NCI-H1694 (cell line): ENCODE measurements around the gene JMJD6.
A peak's percentile ranks its signal among the peaks of the same experiment; 100 is the strongest.
"Not testable (repeated sequence)": the region's sequence is repeated elsewhere in the genome, so short reads cannot be mapped to it uniquely, and the experiment has no call there.

Experiments
- DNase-seq: peaks from one replicate; lab custom pipeline; 2025; lab: John Stamatoyannopoulos, UW

The JMJD6 gene

DNA sequence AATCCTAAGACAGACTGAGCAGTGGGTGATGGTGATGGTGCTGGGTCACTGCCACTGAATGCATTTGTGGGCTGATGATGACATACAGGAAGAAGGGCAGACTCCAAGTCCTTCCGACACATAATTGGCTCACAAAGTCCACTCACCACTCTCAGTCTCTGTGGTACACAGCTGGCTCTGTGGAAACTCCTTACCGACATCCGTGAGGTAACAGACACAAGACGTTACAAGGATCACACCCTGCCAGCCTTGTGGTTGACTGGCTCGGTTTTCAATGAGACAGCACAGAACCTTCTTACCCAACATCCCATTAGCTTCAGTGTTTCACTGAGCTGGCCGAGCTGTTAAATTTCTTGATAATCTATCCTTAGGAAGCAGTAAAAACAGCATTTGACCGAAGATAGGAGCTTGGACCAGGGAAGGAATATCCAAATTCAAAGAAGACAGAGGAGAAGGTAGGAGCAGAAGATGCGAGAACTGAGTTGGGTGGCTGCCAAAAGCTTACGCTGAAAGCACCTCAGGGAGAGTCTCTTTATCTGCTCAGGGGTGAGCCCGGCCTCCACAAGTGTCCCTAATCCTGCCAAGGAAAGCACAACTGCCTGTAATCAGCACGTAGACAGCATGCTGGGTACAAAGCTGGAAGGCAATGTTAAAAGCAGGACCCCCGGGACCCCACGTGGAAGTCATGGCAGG is 10.1 kb downstream of the JMJD6 start:
- no peak for DNase-seq

DNA sequence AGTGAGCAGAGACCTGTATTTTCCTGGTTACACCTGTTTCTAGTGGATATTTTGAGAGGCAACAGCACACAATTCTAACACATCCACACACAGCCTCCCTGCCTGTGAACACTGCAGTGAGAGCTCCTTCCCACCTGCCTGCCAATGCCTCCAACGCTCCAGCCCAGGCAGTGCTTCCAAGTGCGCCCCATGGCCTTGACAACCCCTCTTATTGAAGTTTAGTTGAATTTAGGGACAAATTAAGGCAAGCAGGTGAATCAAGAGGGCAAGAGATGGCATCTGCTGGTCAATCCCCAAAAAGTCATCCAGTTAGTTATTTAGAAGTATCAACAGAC is 10.9 kb downstream of the JMJD6 start:
- DNase-seq: no peak

DNA sequence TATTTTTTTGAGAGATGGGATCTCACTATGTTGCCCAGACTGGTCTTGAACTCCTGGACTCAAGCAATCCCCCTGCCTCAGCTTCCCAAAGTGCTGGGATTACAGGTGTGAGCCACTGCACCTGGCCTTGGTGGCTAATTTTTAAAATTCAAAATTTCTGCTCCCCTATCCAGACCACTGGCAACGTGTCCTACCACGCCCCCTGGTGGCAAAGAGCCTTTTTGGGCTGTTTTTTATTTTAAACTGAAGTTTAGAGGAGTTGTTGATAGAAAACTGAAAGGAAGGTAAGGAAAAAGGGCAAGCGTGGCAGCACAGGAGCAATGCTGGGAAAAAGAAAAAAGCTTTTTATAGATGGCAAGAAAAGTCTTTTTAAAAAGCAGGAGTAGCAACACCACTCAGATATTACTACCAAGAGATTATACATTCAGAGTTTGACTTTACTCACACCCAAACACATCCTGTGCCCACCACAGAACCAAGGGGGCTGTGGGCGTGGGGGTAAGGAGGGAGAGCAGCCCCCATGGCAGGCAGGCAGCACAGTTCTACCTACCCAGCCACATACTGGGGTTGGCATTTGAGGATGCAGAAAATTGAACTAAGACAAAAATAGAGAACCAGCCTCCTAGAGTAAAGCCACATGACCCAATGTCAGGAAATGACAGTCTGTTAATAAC is 11.4 kb downstream of the JMJD6 start:
- DNase-seq: peak; percentile 75

DNA sequence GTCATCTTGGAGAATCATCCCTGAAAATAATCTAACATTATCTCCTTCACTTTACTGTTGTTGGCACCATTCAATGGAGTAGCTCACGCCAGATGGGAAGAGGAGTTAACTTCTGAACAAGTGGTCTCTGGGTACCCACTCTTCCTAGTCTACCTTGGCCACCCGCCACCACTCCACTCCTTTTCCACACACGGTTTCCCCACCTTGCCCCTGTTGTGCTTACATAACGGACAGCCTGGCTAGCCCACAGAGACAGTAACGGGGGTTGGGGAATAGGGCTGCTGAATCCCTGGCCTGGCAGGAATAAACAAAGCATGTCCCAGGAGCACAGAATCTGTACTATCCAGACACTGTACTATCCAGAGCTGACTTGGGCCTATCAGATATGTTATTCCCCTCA is 12.1 kb downstream of the JMJD6 start:
- DNase-seq: no peak

DNA sequence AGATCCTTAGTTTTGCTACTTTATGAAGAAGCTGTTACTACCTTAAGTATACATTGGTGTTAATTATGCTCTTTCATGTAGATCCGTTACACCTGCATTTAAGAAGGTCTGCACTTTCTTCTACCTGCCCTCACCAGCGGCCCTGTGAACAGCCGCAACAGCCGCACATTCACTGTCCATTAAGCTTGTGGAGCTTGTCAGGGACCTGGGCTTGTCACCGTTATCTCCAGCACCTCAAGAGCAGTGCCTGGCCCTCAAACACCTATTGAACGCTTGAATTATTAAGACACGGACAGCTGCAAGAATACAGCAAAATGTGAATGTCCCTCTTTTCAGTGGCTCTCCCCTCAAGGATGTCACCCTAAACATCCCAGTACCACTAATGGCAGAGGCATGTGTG is 12.6 kb downstream of the JMJD6 start:
- DNase-seq: no peak

DNA sequence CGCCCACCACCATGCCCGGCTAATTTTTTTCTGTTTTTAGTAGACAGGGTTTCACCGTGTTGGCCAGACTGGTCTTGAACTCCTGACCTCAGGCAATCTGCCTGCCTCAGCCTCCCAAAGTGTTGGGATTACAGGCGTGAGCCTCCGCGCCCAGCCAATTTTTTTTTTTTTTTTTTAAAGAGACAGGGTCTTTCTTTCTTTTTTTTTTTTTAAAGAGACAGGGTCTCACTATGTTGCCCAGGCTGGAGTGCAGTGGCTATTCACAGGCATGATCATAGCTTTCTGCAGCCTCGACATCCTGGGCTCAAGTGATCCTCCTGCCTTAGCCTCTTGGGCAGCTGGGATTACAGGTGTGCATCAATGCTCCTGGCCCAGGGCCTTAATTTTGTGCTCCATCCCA is 14.1 kb downstream of the JMJD6 start:
- not testable (repeated sequence) for DNase-seq

DNA sequence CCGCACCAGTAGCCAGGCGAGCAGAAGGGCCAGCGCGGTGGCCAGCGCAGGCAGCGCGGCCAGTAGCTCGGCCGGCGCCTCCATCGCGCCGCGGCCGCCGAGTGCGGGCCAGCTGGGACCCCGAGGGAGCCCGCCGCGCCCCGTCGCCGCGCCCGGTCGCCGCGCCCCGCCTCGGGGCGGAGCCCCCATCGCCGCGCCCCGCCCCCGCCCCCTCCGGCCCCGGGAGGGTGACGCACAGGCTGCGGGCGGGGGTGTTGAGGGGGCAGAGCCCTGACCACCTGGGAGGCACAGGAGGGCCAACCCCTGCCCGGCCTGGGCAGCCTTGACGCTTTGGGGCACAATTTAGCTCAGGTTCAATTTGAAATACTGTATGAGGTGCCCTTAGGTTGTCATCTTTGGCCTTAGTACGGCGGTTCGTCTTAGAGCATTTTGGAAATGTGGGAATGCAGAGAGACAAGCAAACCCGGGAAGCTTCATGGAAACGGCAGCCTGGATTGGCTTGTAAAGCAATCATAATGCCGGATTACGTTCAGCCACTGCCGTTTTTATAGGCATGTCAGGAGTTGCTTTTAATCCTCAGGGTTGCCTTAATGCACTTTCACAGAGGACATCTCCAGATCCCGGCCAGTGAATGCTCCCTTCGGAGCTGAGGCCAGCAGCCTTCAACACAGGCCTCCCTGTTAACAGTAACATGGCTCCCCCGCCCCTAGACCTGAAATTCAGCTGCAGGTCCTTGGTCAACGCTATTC is 15.4 kb downstream of the JMJD6 start, which contains the start of gene MXRA7:
TSS of gene MXRA7 (minus strand) at position 103 of the 749 bp plus-strand sequence. CDS start at position 84, 19 bp downstream.
- no peak for DNase-seq

DNA sequence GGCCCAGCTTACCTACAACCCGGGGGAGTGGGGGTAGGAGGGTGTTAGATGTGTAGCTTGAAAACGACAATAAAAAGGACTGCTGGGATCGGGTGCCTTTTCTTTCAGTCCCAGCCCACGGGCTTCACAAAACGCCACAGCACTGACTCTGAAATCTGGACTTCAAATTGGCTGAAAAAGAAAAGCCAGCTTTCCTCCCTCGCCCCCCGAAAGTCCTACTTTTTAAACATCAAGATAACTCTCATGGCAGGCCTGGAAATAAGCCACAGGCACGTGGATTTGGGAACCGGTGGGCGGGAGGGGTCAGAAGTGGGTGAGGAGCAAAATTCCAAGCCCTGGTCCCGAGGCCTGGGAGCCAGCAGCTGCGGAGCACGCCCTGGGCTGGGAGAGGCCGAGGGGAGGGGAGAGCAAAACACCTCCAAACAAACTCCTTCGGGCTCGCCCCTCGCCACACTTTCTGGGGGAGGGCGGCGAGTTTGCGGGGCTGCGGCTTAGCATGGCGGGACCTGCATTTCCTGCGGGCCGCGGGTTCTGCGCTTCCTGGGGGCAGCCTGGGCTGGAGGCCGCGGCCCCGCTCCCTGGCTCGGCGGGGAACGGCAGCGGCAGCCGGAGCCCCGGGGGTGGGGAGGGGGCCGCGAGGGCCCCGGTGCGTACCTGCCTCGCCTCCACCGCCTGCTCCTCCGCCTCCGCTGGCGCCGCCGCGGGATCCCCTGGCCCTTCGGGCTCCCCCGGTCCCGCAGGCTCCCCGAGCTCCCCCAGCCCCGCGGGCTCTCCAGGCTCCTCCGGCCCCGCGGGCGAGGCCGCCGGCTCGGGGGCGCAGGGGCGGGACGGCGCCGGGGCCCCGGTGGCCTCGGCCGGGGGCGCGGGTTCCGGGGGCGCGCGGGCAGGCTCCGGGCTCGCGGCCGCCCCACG is 16.2 kb downstream of the JMJD6 start:
- DNase-seq: not testable (repeated sequence)

DNA sequence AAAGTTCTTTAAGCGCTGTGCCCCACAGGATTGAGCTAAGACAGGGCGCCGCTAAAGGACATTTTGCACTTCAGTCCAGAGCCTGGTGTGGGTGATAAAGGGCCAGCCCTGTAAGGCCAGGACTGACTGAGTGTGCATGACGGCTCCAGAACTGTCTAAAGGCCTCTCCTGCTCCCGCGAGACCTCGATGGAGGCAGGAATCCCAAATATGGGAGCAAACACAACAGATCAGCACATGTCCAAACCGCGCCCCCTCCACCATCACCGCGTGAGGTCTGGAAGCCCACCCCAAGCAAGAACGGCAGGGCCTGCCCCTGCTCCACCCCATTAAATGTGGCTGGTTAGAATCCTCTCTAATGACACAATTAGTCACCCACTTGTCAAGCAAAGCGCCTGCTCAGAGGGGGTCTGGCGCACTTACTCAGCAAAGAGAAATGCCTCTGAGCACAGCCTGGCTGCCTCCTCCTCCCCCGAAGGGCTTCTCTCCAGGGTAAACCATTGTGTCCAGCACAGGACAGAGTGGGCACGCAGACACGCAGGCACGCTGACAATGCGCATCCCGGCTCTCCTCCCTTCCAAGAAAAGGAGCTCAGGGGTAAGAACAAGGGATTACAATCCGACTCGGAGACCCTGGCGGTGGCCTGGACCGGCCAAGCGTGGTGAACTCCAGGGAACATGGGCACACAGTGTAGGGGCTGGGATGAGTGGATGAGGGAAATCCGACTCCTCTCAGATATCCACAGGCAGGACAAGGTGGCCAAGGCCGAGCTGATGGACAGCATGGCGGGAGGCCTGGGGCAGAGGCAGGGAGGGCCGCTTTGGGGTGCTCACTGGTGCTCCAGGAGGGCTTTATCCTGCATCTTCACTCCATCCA is 17.1 kb downstream of the JMJD6 start:
- DNase-seq: no peak

DNA sequence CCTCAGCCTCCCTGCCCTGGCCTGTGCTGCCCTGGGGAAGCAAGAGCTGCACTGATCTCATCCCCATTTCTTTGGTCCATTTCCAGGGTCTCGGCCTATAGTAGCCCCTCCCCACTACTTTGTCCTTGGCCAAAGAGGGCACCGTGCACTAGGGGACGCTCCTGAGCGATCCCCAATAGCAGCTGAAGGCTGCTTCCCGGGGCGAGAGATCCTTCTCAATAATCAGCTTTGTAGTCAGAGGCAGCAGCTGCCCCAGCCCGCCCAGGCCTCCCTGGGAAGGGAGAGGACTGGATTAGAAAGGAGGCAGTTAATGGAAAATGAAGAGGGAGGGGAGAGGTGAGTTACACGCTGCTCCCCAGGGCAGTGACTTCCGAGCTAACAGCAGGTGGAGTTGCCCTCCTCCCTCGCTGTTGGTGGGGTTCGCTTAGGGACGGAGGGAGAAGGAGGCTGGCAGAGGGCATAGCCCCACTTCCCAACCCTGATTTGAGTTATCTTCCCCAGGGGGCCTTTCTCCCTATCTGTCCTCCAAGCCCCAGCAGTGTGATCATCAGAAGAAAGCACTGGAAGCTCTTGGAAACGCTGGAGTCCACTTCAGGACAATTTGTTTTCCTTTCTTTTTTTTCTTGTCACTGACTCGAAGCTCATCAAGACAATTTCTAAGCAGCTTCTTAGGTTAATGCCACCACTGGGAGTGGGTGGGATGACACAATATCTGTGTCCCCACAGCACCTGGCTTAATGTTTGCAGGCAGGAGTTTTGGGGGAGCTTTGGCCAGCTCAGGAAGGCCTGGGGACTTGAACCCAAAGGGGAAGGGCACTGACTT is 18.2 kb downstream of the JMJD6 start:
- DNase-seq: no peak

DNA sequence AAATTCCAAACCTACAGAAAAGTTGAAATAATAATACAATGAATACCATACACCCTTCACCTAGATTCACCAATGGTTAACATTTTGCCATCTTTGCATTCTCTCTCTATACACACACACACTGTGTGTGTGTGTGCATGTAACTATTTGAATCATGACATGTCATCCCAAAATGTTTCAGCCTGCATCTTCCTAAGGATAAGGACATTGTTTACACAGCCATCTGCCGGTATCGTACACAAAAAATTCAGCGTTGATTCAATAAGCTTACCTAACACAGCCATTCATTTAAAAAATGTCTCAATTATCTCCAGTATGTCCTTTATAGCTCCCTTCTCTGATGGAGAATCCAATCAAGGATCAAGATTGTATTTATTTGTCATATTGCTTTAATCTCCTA is 19.6 kb downstream of the JMJD6 start:
- no peak for DNase-seq

DNA sequence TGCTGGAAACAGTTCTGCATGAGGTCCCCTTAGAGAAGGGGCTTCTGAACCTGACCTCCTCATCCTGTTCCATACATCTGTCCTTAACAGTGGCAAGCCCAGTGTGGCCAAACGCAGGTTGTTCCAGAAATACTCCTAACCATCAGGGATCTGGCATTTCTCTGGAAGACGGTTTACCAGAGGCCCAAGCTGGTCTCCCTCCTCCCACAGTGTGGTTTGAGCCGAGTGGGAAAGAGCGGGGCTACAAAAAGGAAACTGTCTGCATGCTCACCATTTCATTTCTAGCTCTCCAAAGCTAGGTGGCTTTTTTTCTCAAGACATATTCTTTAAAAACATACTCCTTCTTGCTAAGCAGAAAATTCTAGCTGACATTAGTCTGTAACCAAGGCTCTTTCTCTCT is 21.6 kb downstream of the JMJD6 start:
- no peak for DNase-seq

DNA sequence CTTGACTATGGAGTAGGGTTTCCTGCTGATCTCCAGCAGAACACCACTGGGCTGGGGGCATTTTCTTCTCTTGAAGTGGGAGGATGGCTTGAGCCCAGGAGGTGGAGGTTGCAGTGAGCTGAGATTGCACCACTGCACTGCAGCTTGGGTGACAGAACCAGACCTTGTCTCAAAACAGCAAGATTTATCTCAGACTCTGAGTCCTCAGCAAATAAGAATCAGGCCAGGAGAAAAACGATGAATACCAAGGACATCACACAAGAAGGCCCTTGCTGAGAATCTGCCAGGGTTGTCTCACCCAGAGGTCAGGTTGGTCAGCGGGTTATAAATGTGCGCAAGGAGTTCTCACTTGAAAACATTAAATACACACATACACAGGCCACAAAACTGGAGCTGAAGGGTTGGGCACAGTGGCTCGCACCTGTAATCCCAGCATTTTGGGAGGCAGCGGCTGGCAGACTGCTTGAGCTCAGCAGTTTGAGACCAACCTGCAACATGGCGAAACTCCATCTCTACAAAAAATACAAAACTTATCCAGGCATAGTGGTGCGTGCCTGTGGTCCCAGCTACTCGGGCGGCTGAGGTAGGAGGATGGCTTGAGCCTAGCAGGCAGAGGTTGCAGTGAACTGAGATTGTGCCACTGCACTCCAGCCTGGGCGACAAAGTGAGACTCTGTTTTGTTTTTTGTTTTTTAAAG is 23.3 kb downstream of the JMJD6 start:
- DNase-seq: no peak

DNA sequence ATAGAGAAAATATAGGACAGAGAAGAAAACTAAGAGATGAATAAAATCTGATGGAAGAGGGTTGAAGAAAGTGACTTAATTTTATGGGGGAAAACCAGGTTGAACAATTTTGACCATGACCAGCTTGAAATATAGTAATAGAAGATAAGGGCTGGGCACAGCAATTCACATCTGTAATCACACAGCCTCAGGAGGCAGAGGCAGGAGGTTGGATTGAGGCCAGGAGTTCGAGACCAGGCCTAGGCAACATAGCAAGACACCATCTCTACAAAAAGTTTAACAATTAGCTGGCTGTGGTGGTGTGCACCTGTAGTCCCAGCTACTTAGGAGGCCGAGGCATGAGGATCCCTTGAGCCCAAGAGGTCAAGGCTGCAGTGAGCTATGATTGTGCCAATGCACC is 24.3 kb downstream of the JMJD6 start:
- DNase-seq: no peak

DNA sequence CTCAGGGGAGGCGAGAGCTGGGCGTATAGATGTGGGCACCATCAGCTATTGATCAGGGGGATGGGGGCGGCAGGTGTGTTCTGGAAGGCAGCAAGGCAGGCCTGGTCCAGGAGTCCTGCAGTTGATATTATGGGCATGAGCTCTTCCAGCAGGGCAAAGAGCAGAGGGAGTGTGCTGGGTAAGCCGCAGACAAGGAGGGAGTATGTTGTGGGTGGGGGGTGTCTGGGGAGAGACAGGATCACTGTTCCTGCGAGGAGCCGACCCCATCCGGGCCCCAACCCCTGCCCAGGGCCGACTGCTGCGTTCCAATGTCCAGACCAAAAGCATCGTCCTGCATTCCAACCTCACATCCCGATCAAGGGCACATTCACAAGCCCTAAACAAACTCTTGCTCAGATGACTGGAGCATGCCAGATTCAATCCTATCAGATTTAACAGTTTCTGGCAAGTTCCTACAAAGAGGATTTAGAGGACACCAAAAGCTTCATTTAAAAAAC is 24.9 kb downstream of the JMJD6 start:
- DNase-seq: no peak

DNA sequence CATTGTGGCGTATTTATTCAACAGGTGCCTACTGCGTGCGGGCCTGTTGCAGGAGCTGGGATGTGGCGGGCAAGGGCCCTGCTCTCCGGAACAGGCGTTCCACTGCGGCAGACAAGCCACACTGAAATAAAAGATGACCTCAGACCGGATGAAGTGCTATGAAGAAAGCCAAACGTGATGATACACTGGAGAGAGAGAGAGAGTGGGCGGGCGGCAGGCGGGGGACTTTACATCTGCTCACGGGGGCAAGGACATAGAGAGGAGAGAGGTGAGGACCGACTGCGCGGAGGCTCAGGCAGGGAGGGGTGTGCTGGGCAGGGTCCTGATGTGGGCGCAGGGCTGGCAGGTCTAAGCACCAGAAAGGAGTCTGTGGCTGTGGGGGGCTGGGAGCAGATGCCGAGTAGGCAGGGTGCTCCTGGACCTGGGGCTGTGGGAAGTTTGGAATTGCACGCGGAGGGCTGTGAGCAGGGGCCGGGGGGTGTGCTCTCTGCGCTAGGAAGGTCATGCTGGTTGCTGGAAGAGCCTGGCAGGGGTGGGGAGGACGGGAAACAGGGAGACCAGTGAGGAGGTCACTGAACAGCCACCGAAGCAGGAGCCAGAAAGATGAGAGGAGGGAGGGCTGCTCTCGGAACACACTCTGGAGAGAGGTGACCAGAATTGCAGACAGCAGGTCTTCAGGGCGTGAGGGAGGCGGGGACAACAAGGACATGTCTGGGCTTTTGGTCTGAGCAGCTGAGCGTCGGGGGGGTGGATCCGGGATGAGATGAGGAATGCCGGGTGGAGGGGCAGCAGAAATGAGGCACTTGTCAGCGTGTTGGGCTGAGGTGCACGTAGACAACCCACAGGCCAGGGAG is 25.6 kb downstream of the JMJD6 start:
- DNase-seq: no peak

DNA sequence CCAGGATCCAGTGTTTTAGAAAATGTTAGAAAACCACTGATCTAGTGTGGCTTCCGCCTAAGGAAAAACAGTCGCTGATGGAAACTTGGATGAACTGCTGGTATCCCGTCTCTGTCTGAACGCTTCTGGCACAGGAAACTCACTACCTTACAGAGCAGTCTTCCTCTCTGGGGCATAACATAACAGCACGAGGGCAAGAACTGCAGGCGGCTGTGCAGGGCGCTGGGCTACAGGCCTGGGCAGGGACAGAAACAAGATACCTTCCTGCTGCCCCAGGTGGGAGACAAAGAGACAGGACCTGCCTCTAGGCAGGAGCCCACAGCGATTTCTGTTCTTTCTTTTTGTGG is 26.2 kb downstream of the JMJD6 start:
- no peak for DNase-seq

DNA sequence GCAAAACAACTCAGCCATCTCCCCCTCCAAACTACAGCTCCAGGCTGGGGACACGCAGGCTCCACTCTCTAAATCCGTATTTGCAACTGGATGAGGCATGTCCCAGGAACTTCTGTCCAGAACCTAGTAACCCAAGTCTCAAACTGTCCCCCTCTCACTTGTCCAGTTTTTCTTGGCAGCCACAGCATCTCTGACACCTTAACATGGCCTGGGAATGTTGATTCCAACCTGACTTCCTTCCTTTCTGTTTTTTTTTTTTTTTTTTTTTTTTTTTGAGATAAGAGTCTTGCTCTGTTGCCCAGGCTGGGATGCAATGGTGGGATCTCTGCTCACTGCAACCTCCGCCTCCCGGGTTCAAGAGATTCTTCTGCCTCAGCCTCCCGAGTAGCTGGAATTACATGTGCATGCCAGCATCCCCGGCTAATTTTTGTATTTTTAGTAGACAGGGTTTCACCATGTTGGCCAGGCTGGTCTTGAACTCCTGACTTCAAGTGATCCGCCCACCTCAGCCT is 27.9 kb downstream of the JMJD6 start:
- DNase-seq: not testable (repeated sequence)
